Right lobe of liver (tissue), 4 donors: Measurements from ENCODE around the gene SLC6A11.

Experiments
- CTCF ChIP-seq, 4 donors: fragments of 200-600 bp in 3 of 4; fragments of 450-650 bp in 1 of 4; IDR thresholded peaks; one replicate each; pipeline versions ENCODE4 v1.5.1 to v1.8.0; 2016 to 2022; ENCODE audit warnings: antibody characterized with exemption in 4 of 4, mild to moderate bottlenecking in 2 of 4
- POLR2A ChIP-seq: fragments of 450-650 bp; IDR thresholded peaks from one replicate; pipeline ENCODE4 v1.6.1; 2017; ENCODE audit warnings: antibody characterized with exemption, mild to moderate bottlenecking
- donor health status: DM: no; HTN: no; CAD: no.
- donor health status: DM: no; HTN: no; CAD: no.
- donor health status: DM: no; HTN: yes; CAD: no.

GRCh38 chr3:10869460-10869859, 53.4 kb downstream of the SLC6A11 start:
- TF ChIP-seq CTCF (IDR thresholded peaks at IDR 0.05) (no peak), POLR2A (no peak)
